Breast epithelium (tissue), 3 donors: ENCODE data around the gene PRDM5.

ENCODE experiments used
- POLR2A ChIP-seq: fragments of 450-650 bp; IDR thresholded peaks from one replicate; pipeline ENCODE4 v1.6.1; 2016; ENCODE audit warnings: antibody characterized with exemption, mild to moderate bottlenecking, moderate library complexity
- TF ChIP-seq, protein P1 (sequence below), 3 donors: fragments of 450-650 bp; IDR thresholded peaks; one replicate each; pipeline ENCODE4 v1.5.1; 2016 to 2017; ENCODE audit warnings: antibody characterized with exemption in 3 of 3, mild to moderate bottlenecking in 3 of 3, moderate library complexity in 3 of 3

DNA sequence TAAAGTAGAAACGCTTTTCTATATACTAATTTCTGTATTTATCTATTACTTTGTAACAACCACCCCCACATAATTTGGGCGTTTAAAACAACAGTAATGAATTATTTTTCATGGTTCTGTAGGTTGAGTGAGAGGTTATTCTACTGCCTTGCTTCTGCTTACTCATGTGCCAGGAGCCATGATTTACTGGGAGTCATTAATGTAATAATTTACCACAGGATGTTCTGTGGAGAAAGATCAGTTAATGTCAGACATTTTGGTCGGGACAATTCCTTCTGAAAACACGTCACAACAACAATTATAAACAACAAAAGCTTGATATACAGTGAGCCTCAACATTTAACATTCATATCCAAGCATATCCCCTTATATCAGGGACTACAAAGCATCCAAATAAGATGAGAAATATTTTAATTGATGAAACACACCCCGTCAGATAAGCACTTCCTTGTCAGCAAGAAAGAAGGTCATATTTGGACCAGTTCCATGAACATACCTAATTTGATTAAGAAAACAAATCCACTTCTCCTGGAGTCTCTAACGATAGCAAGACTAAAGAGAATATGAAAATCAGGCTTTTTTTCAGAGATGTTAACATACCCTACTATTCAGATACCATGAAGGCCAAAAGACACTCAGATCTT is 238.5 kb downstream of the PRDM5 start:
- TF ChIP-seq, protein P1, sequence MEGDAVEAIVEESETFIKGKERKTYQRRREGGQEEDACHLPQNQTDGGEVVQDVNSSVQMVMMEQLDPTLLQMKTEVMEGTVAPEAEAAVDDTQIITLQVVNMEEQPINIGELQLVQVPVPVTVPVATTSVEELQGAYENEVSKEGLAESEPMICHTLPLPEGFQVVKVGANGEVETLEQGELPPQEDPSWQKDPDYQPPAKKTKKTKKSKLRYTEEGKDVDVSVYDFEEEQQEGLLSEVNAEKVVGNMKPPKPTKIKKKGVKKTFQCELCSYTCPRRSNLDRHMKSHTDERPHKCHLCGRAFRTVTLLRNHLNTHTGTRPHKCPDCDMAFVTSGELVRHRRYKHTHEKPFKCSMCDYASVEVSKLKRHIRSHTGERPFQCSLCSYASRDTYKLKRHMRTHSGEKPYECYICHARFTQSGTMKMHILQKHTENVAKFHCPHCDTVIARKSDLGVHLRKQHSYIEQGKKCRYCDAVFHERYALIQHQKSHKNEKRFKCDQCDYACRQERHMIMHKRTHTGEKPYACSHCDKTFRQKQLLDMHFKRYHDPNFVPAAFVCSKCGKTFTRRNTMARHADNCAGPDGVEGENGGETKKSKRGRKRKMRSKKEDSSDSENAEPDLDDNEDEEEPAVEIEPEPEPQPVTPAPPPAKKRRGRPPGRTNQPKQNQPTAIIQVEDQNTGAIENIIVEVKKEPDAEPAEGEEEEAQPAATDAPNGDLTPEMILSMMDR (IDR thresholded peaks at IDR 0.05): no peak
- TF ChIP-seq POLR2A: no peak
